ENCODE data around the gene FLNB.
"Not testable (repeated sequence)": the region's sequence is repeated elsewhere in the genome, so short reads cannot be mapped to it uniquely, and the experiment has no call there.

Gene FLNB

DNA sequence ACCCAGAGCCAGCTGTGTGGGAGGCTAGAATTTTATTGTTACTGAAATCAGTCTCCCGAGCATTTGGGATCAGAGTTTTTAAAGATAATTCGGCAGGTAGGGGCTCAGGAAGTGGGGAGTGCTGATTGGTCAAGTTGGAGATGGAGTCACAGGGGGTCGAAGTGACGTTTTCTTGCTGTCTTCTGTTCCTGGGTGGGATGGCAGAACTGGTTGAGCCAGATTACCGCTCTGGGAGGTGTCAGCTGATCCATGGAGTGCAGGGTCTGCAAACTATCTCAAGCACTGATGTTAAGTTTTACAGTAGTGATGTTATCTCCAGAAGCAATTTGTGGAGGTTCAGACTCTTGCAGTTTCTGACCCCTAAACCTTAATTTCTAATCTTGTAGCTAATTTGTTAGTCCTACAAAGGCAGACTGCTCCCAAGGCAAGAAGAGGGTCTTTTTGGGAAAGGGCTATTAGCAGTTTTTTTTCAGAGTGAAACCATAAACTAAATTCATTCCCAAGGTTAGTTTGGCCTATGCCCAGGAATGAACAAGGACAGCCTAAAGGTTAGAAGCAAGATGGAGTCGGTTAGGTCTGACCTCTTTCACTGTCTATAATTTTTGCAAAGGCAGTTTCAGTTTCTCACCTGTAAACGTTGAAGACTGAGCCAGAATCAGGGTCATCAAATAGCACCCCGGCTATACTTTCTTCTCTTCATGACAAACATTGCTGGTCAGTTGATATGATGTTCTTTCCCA, 28.2 kb downstream of the FLNB start:
- DNase-seq = no peak

DNA sequence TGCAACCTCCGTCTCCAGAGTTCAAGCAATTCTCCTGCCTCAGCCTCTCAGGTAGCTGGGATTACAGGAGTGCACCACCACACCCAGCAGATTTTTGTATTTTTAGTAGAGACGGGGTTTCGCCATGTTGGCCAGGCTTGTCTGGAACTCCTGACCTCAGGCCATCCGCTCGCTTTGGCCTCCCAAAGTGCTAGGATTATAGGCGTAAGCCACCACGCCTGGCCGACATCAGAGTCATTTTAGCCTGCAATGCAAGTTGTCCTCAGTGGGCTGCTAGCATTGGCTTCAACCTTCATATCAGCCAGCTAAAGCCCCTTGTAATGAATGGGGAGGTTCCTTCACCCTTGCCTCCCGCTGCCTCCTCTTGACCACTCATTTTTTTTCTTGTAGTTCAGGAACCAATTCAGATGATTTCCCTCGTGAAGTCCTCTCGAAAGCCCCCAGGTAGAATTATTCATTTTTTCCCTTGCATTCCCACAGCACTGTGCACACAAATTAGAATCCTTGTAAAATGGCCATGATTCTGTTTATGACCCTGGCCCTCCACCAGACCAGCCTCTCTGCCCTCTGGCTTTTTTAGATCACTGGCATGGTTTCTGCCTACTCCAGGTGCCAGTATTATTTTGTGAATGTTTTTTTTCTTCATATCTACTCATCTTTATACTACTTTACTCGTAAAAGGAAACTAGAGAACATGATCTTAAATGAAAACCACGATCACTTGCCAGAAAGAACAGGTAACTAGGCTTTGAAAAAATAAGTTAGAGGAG, 29.1 kb downstream of the FLNB start:
- no peak for DNase-seq

DNA sequence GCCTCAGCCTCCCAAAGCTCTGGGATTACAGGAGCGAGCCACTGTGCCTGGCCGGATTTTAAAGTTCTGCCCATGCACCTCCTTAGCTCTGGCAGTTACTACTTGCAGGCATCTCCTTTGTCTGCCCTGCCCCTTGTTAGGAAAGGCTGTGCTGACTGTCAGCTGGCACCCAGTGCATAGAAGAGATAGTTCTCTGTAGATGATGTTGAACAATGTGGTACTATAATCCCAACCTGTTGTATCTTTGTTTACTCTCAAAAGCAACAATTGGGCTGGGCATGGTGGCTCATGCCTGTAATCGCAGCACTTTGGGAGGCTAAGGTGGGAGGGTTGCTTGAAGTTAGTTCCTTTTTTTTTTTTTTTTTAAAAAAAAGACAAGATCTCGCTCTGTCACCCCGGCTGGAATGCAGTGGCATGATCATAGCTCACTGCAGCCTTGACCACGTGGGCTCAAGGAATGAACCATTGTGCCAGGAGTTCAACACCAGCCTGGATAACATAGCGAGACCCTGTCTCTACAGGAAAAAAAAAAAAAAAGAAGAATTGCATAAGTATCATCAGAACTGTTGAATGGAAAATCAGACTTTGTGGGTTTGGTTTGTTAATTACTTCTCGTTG, 30.6 kb downstream of the FLNB start:
- DNase-seq = no peak

DNA sequence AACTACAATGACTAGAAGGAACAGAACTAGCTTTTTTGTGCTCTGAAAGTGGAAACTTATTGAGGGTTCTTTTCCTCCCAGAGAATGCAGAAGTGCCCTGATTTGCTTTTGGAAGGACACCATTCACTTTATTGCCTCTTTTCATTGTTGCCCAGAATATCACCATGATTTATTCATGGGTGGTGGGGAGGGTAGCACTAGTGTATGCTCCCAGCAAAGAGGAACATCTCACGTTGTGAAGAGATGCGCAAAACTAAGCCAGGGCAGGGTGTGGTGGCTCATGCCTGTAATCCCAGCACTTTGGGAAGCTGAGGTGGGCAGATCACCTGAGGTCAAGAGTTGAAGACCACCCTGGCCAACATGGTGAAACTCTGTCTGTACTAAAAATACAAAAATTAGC, 31.4 kb downstream of the FLNB start:
- no peak for DNase-seq

DNA sequence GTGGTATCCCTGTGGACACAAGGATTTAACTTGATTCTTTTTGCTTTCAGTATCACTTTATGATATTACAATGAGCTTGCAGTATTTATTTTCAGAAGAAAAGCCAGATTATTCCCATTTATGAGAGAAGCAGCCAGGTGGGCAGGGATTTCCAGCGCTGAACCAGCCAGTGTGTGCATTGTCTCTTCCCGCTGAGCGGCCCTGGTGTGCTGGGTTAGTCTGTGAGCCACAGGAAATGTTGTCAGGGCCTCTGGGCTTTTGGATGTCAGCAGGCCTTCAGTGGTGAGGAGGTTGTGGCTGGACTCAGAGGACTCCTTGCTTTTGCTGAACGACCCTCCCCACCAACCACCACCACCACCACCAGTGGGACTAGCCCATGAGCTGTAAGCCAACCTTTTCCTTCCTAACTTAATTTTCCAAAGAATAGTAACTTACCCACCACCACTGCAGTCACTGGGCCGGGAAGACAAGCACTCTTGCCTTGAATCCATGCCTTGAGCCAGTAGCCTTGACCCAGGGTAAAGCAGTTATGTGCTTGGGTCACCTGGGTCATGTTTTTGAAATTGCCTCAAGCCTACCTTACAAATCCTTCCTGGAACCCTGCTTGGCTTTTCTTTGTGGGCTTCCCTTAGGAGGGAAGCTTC, 33.1 kb downstream of the FLNB start:
- no peak for DNase-seq

DNA sequence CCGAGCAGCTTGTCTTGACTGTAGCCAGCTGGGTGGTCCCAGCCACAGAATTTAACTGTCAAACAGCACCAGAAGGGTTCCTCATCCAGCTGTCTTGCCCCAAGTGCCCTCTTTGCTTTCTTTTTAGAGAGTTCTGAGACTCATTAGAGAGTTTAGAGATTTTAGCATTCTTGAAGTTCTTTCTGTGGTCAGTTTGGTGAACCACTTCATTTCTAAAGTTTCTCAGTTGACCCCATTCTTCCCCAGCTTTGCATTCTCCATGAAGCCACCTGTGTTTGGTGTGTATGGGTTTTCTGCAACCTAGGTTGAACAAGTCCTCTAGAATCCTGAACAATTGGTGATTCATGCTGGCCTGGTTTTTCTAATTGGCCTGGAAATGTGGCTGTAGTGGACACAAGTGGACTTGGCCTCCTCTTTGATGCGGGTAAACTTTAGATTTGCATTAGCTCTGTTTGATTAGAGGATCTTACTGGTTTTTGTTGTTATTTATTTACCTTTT, 33.7 kb downstream of the FLNB start:
- DNase-seq = no peak

DNA sequence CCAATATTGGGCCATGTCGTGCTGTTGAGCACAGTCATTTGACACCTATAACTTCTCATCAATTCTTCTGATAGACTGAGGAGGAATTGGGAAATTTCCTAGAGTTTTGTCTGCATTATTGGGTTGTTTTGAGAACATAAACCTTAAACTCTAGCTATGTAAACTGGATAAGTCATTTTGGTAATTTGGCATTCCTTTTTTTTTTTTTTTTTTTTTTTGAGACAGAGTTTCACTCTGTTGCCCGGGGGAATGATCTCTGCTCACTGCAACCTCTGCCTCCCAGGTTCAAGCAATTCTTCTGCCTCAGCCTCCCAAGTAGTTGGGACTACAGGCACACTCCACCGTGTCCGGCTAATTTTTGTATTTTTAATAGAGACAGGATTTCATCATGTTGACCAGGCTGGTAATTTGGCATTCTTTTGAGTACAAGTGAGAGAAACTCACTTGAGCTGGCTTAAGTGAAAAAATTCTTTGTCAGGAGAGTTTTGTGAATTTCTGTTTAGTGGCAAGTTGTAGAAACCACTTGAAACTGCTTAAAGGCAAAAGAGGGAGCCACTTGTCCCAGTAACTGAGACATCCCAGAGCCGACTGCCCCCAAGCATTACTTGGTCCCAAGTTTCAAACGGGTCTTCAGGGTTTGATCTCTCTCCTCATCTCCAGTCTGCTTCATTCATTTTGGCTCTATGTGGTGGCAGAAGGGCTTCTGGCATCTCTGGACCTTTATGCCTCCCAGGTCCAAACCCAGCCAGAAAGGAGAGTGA, 34.9 kb downstream of the FLNB start:
- DNase-seq = no peak

DNA sequence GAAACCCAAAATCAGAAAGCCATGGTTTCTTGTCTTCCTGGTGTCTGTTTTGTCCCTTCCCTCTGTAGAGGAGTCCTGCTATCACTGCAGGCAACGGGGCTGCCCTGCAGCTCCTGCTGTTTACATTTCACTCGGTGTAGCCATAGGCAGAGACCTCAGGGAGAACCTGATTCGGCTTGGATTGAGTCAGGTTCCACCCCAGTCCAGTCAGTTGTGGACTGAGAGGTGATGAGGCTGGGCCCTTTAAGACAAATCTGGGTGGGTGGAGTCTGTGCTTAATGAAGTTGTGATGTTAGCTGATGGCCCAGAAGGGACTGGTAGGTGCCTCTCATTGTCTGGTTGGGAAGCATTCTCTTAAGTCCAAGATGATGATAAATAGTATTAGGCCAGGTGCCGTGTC, 35.7 kb downstream of the FLNB start:
- no peak for DNase-seq

DNA sequence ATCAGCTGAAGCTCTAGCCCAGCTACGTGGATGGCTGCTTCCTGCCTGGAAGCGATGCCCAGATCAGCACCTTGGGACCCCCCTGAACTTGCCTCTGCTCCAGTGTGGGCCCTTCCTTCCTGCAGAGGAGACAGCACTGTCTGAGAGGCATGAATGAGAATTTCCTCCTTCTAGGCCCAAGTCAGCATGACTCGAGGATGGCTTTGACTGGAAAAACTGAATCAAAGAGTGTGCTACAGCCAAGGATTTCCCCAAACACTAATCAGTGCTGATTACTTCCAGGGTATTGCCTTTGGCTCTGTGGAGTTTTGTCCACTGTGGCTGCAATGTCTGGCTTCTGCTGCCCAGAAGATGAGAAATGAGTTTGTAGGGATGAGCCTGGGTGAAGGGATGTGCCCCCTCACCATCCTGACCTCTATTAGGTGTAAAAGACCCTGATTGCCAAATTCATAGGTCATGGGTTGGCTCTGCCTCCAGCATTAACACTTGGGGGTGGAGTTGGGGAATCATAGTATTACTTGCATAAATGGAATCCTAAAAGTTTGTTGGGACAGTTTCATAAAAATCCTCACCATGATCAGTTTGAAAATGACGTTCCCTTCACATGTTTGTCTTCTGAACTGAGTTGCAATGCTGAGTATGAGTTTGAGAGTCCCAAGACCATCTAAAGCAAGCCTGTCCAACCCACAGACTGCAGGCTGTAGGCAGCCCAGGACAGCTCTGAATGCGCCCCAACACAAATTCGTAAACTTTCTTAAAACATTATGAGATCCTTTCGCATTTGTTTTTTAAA, 36.7 kb downstream of the FLNB start:
- DNase-seq = no peak

DNA sequence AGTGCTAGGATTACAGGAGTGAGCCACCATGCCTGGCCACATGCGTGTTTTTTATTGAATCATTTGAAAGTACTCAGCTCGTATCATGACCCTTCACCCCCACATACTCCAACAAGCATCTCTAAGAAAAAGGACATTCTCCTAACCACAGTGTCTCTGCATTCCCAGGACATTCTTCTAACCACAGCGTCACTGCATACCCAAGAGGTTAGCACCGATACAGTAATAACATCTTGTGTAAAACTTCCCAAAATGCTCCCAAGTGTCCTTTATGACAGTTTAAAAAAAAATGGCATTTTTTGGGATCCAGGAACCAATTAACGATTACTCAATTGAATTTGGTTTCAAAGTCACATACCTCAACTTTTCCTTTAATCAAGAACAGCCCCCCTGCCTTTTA, 39.6 kb downstream of the FLNB start:
- no peak for DNase-seq

DNA sequence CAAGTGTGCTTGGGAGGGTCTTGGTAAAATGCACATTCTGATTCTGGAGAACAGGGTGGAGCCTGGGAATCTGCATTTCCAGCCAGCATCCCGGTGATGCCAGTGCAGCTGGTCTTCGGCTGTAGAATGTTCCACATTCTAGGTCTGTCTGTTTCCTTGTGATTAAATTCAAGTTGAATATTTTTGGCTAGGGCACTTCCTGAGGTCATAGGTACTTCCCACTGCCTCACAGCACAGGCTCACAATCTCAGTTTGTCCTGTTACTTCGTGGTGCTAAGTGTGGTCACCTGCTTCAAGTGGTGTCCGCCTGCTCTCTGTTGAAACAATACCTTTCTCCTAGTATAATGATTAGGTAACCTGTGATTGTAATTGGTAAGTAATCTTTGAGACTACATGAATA, 40.1 kb downstream of the FLNB start:
- no peak for DNase-seq

DNA sequence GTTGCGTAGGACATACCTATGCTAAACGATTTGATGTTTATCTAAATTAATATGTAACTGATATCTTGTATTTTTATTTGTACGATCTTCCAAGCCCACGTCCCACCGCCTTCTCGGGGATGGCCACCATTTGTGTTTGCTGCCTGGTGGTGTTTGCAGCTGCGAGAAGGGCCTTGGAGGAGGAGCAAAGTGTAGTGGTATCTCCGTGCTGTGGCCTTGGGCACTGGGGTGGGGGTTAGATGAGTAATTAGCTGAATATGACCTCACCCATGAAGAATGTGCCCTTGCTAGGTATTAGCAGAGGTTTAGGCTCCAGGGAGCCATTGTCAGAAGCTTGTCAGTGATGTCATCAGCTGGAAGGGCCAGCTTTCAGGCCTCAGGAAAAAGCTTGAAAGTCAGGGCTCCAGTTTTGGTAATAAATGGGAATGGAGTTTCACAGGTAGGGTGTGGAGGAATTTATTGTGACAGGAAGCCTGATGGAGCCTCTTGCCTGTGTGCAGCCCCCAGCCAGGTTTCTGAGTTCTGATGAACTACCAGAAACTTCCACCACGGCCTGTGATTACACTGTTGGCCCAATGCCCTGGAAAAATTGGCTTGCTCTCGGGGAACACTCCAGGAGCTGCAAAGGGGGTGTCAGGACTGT, 41.0 kb downstream of the FLNB start:
- DNase-seq = no peak

DNA sequence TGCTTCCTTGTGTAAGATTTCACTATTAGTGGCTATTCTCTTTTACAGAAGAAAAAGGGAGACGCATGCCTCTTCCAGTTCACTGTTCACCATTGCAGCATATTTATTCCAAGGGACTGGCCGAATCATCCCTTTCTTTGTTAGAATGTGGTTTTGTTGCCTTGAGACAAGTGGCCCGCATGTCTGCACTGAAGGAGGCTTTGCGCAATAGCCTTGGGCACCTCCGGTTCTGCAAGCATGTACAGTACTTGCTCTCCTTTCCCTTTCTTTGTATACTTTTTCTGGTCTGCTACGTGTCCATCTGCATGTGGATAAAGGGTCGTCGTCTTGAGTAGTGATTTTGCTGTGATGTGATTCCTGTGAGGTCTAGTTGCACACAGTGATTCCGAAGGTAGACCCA, 43.0 kb downstream of the FLNB start:
- no peak for DNase-seq

DNA sequence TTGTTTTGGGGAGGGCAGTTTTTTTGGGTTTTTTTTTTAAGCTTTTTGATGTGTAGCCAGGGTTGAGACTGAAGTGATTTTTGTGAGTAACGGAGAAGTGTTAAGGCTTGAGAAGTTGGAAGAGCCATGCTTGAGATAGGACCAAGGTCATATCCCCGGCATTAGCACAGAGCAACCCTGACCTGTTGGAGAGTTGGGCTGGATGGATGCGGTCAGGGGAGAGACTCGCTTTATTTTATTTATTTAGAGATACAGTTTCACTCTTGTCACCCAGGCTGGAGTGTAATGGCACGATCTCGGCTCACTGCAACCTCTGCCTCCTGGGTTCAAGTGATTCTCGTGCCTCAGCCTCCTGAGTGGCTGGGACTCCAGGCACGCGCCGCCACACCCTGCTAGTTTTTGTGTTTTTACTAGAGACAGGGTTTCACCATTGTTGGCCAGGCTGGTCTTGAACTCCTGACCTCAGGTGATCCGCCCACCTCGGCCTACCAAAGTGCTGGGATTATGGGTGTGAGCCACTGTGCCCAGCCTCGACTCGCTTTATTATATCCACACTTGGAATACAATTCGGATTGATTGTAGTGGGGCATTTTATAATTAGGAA, 43.5 kb downstream of the FLNB start:
- DNase-seq = not testable (repeated sequence)

DNA sequence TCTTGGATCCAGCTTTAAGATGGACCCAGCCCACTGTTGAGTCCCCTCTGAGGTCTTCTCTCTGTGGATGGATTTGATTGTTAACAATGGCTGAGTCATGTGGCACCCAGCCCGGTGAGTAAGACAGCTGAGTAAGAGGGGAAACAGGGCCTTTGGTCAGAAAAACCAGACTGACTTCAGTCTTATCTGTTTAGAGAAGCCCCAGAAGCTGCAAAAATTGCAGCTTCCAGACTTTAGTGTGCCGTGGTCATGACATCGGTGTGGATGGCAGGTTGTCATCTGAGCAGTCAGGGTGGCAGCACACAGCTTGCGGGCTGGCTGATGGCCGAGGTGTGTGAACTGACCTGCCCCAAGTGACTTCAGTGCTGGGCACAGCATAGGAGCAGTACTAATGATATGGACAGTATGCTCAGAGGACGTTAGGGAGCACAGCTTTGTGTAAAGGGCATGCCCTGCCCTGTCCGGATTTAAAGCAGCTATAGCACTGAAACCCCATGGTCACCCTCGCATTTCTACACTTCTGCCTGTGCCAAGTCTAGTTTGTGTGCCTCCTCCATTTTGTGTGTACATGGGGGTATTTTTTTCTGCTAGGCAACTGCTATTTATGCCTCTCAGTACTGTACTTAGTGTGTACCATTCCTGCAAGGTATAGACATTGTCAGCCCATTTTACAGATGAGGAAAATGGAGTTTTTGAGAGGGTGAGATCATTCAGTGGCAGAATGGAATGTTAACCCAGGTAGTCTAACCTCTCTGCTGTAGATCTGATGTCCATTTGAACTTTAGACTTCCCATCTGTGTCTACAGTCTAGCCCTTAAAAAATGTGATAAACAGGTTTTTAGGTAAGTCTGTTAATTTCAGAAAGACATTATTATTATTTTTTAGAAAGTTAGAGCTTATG, 44.4 kb downstream of the FLNB start:
- DNase-seq = peak; percentile 72

DNA sequence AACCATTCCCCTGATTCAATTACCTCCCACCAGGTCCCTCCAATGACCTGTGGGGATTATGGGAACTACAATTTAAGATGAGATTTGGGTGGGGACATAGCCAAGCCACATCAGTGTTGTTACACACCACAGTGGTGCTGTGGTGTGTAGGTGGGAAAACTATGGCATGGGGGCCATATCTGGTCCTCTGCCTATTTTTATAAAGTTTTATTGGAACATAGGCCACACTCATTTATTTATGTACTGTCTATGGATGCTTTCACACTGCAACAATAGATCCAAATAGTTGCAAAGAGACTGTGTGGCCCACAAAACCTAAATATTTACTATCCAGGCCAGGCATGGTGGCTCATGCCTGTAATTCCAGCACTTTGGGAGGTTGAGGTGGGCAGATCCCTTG, 46.4 kb downstream of the FLNB start:
- DNase-seq = no peak

DNA sequence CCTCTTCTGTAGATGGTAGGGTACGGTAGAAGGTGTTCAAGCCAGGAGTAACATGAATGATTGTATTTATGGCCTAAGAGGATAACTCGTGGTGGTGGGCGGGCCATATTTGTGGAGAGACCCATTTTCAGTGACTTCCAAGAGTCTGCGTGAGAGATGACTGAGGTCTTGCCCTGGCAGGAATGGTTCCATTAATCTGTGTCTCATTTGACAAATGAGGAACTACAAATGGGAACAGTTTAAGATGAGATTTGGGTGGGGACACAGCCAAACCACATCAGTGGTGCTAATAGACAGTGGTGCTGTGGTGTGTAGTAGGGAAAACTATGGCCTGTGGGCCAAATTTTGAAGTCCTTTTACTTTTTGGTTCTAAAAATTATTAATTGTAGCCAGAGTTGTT, 47.1 kb downstream of the FLNB start:
- no peak for DNase-seq

DNA sequence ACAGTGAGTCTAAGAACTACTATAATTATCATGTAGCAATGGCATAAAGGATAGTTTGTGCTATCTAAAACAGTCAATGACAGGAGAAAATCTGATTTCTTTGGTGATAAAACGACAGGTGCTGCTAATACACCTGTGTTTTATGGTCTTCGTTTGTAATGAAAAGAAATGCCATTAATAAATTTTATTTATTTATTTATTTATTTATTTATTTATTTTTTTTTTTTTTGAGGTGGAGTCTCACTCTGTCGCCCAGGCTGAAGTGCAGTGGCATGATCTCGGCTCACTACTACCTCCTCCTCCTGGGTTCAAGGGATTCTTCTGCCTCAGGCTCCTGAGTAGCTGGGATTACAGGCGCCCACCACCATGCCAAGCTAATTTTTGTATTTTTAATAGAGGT, 47.7 kb downstream of the FLNB start:
- DNase-seq = not testable (repeated sequence)

DNA sequence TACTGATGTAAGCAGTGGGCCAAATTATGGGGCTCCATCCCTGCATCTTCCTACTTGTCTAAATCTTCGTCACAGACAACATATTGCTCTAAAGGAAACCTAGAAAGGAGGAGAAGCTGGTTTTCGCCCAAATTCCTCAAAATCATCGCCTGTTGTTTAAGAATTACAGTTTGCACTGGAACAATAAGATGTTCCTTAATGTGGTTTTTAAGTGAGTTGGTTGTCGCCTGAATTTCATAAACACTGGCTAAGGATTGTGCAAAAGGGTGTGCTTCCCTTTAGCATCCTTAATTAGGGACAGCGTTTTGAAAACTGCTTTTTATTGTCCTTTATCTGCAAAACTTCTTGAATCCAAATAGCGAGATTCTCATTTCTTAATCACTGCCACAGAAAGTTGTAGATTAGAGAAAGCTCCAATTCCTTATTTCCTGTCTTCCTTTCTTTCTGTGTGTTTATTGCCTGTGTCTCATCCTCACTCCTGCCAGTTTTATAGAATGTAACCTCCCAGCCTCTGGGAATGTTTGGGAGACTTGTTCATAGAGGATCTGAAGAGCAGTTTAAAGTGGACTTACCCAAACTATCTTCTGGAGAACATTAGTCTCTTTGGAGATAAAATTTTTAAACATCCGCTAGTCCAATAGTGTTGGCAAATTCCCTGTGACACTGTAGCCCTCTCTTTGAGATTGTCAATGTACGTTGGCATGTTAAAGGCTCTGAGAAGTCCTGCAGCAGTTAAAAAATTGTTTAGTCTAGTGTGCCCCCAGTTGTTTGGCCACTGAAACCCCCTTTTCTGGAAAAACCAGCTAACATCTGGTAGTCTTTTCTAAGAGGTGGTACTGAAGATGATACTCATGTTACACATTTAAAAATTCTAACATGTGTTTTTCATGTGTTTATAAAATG, 50.4 kb downstream of the FLNB start:
- no peak for DNase-seq
